KOPT-K1 (cell line): ENCODE data around the gene FEM1A.
"Not testable (repeated sequence)": the region's sequence is repeated elsewhere in the genome, so short reads cannot be mapped to it uniquely, and the experiment has no call there.

Experiments
- H3K27ac ChIP-seq: fragments of 200-600 bp; sonication (generic); 2 replicates; pipeline ENCODE4 v1.5.1; 2016; ENCODE audit warnings: antibody characterized with exemption, mild to moderate bottlenecking, low read depth, low read length; ENCODE audit not compliant: poor library complexity, severe bottlenecking
- H3K36me3 ChIP-seq: fragments of 200-600 bp; sonication (generic); 2 replicates; pipeline ENCODE4 v1.5.1; 2017; ENCODE audit warnings: antibody characterized with exemption, mild to moderate bottlenecking, low read length, moderate library complexity; ENCODE audit not compliant: insufficient read depth
- H3K9me3 ChIP-seq: fragments of 200-600 bp; sonication (generic); 2 replicates; pipeline ENCODE4 v1.5.1; 2017; ENCODE audit warnings: antibody characterized with exemption, low read length, mild to moderate bottlenecking; ENCODE audit not compliant: insufficient read depth, poor library complexity, severe bottlenecking

FEM1A gene

DNA sequence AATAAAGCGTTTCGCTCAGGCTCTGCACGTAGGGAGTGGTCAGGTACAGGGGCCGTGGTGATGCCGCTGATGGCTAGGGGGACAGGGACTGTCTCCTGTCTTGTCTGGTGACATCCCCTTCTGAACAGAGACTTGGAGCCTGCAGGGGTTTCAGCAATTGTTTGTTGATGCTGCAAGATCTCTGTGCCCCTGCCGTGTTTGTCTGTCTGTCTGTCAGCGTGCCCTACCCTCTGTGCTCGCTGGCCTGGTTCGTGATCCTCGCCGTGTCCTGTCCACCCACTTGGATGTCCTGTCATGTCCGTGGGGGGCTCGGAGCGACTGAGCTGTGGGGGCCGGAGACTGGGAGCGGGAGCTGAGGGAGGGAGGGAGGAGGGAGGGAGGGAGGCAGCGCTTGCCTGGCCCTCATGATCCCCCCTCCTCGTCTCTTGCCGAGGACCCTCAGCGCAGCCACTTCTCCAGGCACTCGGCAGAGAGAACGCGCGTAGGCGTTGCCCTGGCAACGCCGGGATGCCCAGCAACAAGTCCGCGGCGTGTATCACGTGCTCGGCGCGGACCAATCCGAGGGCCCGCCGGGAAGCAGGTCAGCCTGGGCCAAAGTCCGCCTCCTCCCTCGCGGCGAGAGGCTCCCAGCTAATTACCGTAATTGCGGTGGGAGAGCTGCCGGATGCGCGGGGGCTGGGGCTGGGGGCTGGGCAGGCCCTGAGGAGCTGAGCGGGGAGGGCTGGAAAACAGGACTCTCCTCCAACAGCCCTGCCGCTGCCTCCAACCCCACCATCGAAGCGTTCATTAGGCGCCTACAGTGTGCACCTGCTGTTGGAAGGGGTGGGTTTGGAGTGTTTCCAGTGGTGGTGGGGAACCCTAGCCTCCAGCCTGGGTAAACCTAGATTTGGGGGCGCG, 31.9 kb upstream of the FEM1A start:
- Histone ChIP-seq H3K9me3 (no peaks in the 10 kb centered on the region), H3K27ac (no peak overlapping the region), H3K36me3 (no peaks in the 10 kb centered on the region)

DNA sequence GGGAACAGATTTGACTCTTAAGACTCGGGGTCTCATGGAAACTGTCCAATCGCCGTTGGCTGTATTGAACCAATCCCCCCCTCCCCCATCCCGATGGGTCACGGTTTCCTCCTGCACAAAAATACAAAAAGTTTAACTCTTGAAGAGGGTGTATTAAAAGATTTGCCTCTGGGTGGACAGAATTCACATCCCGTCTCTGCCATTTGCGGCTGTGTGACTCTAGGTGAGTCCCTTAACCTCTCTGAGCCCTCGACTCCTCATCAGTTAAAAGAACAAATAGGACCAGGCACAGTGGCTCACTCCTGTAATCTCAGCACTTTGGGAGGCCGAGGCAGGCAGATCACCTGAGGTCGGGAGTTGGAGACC, 31.3 kb upstream of the FEM1A start:
- Histone ChIP-seq H3K27ac (no peak overlapping the region), H3K9me3 (no peaks in the 10 kb centered on the region), H3K36me3 (no peaks in the 10 kb centered on the region)

DNA sequence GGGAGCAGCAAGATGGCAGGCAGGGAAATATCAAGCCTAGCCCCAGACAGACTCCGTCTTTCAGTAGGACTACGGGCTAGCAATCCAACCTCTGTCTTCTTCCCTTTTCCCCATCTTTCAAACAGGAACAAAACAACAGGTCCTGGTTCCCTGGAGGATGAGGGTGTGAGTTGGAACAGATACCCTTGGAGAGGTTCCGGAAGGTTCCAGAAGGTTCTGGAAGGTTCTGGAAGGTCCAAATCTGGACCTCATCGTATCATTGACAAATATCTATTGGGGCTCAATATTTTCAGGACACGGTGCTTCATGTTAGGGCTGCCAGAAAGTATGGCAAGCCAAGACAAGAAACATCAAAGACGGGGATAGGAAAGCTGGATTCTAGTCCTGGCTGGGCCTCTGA, 28.5 kb upstream of the FEM1A start:
- no peaks in the 10 kb centered on the region for H3K9me3 ChIP-seq

DNA sequence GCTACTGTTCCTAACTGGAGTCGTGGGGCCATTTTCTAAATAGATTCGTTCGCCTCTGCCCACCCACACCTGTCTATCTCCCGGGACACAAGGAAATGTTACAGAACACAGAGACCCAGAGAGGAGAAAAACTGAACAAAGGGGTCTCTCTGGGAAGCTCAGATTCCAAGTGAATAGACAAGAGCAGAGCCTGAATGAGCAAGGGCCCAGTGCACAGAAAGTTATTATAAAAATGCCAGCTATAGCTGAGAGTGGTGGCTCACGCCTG, 27.2 kb upstream of the FEM1A start:
- H3K36me3 ChIP-seq = no peaks in the 10 kb centered on the region
- H3K27ac ChIP-seq = no peak overlapping the region
- H3K9me3 ChIP-seq = no peaks in the 10 kb centered on the region

More for the DNA sequence above, 28.5 kb upstream of the FEM1A start:
- Histone ChIP-seq H3K36me3 (no peaks in the 10 kb centered on the region), H3K27ac (no peak overlapping the region)

DNA sequence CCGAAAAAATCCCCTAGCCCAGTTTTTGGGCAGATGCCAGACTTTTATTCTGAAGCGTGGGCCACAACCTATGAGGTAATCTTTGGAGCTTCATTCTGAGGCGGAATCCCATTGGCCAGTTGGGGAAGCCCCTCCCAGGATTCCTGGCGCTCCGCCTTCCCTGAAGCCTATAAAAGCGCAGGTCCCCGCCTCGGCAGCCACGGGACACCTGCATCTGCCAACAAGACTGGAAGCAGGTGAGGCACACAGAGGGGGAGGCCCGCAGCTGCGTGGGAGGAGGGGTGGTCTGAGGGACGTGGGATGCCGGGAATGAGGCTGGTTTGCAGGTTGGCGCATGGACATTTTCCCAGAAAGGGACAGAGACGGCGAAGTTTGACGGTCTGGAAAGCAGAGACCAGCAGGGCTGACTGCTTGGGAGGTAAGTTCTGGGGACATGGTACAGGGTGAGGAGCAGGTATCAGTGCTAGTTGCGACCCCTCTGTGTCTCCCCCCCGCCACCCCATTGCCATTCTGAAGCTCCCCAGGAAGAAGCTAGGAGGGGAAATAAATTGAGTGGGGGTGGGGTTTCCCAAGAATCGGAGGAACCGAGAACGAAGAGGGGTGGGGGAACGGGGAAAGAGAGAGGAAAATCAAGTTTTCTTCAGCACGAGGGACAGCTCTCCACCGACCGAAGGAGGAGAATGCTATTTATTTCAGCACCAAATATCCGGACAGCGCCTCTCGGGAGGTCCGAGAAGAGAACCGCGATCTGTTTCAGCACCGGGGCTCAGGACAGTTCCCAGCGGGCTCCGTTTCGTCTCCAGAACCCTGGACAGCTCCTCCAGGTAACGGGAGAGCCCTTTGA, 22.4 kb upstream of the FEM1A start:
- H3K9me3 ChIP-seq = no peaks in the 10 kb centered on the region
- H3K27ac ChIP-seq = no peak overlapping the region
- no peaks in the 10 kb centered on the region for H3K36me3 ChIP-seq

DNA sequence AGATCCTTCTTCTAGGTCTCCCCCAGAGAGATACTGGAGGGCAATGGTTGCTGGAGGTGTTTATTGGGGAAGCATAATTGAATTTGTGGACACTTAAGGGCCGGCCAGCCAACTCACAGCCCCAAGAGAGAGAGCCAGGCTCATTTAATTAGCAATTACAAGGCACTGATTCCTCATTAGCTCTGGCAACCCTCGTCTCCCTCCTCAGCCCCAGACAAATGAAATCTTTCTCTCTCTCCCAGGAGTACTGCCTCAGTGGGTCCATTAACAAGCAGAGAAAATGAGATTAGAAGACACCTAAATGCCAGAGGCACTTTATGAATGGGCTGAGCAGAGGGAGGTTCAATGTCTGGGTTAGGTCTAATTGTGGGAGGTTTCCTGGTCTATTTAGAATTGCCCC, 19.0 kb upstream of the FEM1A start:
- Histone ChIP-seq H3K9me3 (no peaks in the 10 kb centered on the region), H3K36me3 (no peaks in the 10 kb centered on the region), H3K27ac (no peak overlapping the region)

DNA sequence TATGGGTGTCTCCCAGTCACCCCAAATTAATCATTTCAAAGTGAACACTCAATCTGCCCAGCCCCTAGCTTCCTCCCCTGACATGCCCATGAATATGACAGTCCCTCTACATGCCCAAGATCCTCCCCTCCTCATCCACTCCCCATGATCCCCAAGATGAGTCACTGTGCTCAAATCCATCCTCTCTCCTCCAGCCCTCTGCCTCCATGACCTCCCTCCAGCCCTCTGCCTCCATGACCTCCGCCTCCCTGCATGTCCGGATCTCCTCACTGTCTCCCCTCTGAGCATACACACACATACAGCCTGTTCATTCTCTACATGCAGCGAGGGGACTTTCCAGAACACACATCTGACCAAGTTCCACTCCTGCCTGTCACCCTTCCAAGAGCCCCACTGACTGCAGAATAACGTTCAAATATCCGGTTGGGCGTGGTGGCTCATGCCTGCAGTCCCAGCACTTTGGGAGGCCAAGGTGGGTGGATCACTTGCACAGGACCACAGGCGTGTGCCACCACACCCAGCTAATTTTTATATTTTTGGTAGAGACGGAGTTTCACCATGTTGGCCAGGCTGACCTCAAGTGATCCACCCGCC, 18.4 kb upstream of the FEM1A start:
- H3K9me3 ChIP-seq = no peaks in the 10 kb centered on the region
- H3K36me3 ChIP-seq = no peaks in the 10 kb centered on the region
- no peak overlapping the region for H3K27ac ChIP-seq

DNA sequence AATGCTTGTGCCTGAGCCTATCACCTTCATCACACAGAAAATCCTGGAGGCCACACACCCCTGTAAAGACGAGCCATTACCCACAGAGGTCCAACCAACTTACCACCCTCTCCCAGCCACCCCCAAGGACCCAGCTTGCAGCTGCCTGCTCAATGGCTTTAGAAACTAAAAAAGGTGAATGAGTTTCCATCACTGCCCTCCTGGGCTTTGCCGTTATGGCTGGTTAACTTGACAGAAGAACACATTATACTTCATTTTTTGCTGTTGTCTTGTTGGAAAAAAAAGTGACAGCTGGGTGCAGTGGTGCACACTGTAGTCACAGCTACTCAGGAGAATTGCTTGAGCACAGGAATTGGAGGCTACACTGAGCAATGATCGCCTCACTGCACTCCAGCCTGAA, 17.4 kb upstream of the FEM1A start:
- Histone ChIP-seq H3K36me3 (no peaks in the 10 kb centered on the region), H3K9me3 (no peaks in the 10 kb centered on the region), H3K27ac (no peak overlapping the region)

DNA sequence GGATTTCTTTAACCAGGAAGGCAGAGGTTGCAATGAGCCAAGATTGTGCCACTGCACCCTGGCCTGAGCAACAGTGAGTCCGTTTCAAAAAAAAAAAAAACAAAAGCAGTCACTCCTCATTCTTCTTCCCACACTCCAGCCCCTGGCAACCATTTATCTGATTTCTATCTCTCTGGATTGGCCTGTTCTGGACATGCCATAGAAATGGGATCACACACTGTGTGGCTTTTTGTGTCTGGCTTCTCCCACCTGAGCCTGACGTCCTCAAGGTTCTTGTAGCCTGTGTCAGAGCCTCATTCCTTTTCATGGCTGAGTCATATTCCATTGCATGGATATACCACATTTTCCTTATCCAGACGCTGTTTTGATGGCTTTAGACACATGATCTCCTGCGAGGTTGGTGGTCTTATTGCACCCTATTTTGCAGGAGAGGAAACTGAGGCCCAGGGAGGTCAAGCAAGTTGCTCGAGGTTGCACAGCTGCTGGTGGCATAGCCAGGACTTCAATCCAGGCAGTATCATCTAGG, 15.8 kb upstream of the FEM1A start:
- no peaks in the 10 kb centered on the region for H3K36me3 ChIP-seq
- no peak overlapping the region for H3K27ac ChIP-seq
- H3K9me3 ChIP-seq = peaks cover under 1% of the 10 kb centered on the region

DNA sequence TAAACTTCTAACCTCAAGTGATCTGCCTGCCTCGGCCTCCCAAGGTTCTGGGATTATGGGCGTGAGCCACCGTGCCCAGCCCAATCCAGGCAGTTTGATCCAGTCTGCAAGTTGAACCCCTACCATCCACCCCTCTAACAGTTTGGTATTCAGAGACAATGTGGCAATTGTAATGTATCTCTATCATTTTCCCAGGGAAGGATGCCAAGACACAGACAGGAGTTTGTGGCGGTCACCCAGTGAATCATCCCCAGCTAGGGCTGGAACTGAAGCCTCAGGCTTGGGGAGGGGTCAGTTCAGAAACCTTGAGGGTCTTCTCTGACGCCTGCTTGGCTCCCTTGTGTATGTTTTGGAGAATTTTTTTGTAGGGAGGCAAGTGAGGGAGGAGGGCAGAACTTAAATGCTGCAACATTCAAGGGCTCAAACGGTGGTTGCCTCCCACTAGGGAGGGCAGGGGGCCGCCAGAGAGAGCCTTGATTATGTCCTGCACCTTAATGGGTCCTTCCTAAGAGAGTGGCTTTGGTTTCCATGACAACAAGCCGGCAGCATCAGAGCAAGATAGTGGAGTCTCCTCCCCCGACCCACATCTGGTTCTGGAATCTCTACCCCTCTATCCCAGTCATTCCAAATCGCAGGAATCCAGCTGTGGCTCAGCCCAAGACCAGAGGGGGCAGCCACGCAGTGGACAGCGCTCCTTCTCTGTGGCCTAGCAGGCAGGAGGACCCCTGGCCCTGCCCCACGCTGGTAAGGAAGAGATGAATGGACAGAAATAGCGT, 14.9 kb upstream of the FEM1A start:
- no peaks in the 10 kb centered on the region for H3K36me3 ChIP-seq
- peaks cover 4% of the 10 kb centered on the region for H3K9me3 ChIP-seq
- H3K27ac ChIP-seq = no peak overlapping the region

DNA sequence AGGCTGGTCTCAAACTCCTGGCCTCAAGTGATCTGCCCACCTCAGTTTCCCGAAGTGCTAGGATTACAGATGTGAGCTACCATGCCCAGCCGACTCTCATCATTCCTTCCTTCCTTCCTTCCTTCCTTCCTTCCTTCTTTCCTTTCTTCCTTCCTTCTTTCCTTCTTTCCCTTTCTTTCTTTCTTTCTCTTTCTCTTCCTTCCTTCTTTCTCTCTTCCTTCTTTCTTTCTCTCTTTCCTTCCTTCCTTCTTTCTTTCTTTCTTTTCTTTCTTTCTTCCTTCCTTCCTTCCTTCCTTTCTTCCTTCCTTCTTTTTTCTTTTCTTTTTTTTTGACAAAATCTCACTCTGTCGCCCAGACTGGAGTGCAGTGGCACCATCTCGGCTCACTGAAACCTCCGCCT, 13.4 kb upstream of the FEM1A start:
- H3K27ac ChIP-seq, H3K9me3 ChIP-seq, H3K36me3 ChIP-seq: not testable (repeated sequence)

DNA sequence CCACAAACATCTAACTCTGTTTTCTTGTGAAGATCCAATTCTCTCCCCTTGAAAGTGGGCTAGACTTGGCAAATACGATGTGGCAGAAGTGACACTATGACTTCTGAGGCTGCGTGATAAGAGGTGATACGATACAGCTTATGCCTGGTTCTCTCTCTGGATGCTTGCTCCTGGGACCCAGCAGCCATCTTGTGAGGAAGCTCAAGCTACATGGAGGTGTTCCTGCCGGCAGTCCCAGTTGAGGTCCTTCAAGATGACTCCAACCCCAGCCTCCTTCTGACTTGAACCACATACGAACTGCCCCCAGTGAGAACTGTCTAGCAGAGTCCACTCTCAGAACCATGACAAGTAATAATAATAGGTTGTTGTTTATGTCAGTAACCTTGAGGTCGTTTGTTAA, 10.7 kb upstream of the FEM1A start:
- Histone ChIP-seq H3K36me3 (no peaks in the 10 kb centered on the region), H3K27ac (no peak overlapping the region), H3K9me3 (peaks cover 4% of the 10 kb centered on the region)

DNA sequence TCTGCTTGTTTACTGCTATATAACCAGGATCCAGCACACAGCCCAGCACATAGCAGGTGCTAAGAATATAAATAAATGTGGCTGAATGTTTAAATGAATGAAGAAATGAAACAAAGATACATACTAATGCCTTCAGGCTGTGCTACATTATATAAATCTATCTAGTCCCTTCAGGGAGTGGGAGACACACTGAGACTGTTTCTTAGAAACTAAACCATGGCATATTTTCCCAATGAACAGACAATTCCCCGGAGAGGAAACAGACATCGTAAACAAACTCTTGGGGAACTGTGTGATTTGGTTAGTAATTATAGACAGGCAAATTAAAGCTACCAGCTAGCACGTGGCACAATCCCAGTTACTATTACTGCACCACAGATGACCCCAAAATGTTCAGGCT, 9.7 kb upstream of the FEM1A start:
- no peak overlapping the region for H3K27ac ChIP-seq
- H3K36me3 ChIP-seq = no peaks in the 10 kb centered on the region
- H3K9me3 ChIP-seq = peaks cover 4% of the 10 kb centered on the region

DNA sequence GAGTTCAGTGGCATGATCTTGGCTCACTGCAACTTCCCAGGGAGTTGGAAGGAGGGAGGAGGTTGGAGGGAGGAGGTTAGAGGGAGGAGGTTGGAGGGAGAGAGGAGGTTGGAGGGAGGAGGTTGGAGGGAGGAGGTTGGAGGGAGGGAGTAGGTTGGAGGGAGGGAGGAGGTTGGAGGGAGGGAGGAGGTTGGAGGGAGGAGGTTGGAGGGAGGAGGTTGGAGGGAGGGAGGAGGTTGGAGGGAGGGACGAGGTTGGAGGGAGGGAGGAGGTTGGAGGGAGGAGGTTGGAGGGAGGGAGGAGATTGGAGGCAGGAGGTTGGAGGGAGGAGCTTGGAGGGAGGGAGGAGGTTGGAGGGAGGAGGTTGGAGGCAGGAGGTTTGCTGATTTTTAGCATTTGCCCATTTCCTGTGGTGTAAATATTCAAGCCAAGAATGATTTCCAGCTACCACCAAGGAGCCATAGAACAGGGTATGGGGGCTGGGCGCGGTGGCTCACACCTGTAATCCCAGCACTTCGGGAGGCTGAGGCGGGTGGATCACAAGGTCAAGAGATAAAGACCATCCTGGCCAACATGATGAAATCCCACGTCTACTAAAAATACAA, 5.0 kb upstream of the FEM1A start:
- not testable (repeated sequence) for H3K27ac ChIP-seq, H3K36me3 ChIP-seq, H3K9me3 ChIP-seq
